Activated T-helper 2 cell treated with anti-CD3 and anti-CD28 coated beads, Interferon-gamma antibody, Interleukin-2, Interleukin-4, amounts not matched to agents 10 μg/mL and 5 μg/mL and 100 μg/mL, durations not matched to agents 14 hours and 24 hours and 36 hours (primary cell): ENCODE data around the gene EXPH5. TPM values are rescaled to one million over a fixed set of nuclear protein-coding genes. Genes with fewer than 3 reads are reported as not detected.

Experiments
- DNase-seq: peaks from one replicate; pipeline ENCODE4 v3.0.0; 2021; ENCODE audit warnings: low spot score
- H3K27ac Mint-ChIP-seq: one replicate; pipeline ENCODE4 v1.8.0; 2021; ENCODE audit warnings: mixed read lengths
- H3K27me3 Mint-ChIP-seq: one replicate; pipeline ENCODE4 v1.8.0; 2021; ENCODE audit warnings: low read depth, mixed read lengths
- H3K36me3 Mint-ChIP-seq: one replicate; pipeline ENCODE4 v1.8.0; 2021; ENCODE audit warnings: low read depth, mixed read lengths
- H3K4me1 Mint-ChIP-seq: one replicate; pipeline ENCODE4 v1.8.0; 2021; ENCODE audit warnings: low read depth, mixed read lengths
- H3K4me3 Mint-ChIP-seq: one replicate; pipeline ENCODE4 v1.8.0; 2021; ENCODE audit warnings: low read depth, mild to moderate bottlenecking, moderate library complexity, mixed read lengths
- H3K9me3 Mint-ChIP-seq: one replicate; pipeline ENCODE4 v1.8.0; 2021; ENCODE audit warnings: mixed read lengths
- intact Hi-C: fragments of 100-400 bp; cut with micrococcal nuclease; formaldehyde crosslinking; loops from one replicate; pipeline ENCODE4 v1.15.1; 2023
- total RNA-seq: library from RNA; stranded (reverse); gene quantifications from 2 replicates; pipeline ENCODE4 v1.2.3, GENCODE V29; 2022

The EXPH5 gene
- total RNA-seq, 1 donor from 2014 or later, result 1.2 TPM

DNA sequence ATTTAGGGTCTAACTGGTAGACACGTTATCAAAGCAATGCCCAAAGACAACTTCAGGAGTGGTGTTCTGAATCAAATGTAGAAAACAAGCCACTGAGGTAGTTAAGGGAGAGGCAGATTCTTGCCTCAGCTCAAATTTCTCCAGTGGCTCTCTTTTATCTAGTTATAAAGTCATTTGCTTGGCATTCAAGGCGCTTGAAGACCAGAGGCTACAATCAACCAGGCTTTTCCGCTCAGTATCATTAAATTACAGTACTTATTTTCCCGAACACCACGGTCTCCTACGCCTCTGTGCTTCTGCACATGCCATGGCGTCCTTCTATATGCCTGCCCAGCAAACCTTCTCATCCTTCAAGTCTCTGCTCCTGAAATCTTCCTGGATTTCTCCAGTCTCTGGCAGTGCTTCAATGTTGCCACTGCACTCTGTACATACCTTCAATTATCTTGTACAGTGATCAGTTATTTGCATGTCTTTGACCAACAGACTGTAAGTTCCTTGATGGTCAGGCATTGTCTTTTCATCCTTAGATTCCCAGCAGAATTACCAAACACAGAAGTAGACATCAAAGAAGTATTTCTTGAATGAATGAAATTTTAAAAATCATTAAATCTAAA lies 96.8 kb downstream of the EXPH5 start:
- H3K36me3 Mint-ChIP-seq, result peaks cover 9% of the 10 kb centered on the region
- intact Hi-C loops, result loop anchor here (1.0 to 5.0 kb wide), 8 partner anchors 29 to 488 kb away; partner anchors contain the start of genes ACAT1, ATM, C11orf65 and CUL5
- peaks cover 4% of the 10 kb centered on the region for H3K27me3 Mint-ChIP-seq
- H3K4me3 Mint-ChIP-seq, result no peak overlapping the region
- no peak overlapping the region for H3K27ac Mint-ChIP-seq
- peaks cover 25% of the 10 kb centered on the region for H3K4me1 Mint-ChIP-seq
- H3K9me3 Mint-ChIP-seq, result no peaks in the 10 kb centered on the region
- no peak for DNase-seq

DNA sequence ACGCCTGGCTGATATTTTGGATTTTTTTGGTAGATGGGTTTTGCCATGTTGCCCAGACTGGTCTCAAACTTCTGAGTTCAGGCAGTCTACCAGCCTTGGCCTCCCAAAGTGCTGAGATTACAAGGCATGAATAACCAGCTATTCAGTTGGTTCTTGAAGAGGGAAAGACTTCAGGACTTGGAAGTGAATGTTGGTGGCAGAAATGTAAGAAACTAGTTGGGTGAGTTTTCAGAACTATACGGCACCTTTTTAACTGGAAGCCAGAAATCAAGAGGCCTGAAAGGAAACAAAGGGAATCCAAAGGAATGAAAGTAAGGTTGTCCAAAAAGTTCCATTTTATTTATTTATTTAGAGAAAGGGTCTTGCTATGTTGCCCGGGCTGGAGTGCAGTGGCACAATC lies 98.2 kb downstream of the EXPH5 start:
- intact Hi-C loops, result loop anchor here (5.0 kb wide), 3 partner anchors 167 to 373 kb away; partner anchors contain the start of gene ACAT1
- peaks cover 11% of the 10 kb centered on the region for H3K36me3 Mint-ChIP-seq
- no peak overlapping the region for H3K27ac Mint-ChIP-seq
- H3K9me3 Mint-ChIP-seq, result no peaks in the 10 kb centered on the region
- no peak overlapping the region for H3K4me3 Mint-ChIP-seq
- DNase-seq, result no peak
- no peaks in the 10 kb centered on the region for H3K27me3 Mint-ChIP-seq
- H3K4me1 Mint-ChIP-seq, result peaks cover 25% of the 10 kb centered on the region

DNA sequence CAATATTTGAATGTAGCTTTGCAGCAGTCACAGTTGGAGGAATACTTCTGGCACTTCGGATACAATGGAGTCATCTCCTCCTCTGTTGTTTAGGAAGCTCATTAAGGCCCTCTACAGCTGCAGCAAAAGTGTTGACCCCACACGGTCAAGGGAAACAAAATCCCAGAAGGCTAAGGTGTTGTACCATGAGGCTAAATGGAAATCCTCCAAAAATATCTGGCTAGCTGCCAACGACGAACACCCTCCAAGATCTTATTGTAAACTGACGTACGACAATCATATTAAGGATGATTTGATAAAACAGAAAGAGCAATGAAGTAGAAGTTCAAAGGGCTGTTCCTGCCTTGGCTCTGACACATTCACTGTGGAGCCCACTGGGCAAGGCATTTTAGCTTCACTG lies 99.4 kb downstream of the EXPH5 start:
- no peak for DNase-seq
- peaks cover 25% of the 10 kb centered on the region for H3K4me1 Mint-ChIP-seq
- H3K36me3 Mint-ChIP-seq, result peaks cover 15% of the 10 kb centered on the region
- no peaks in the 10 kb centered on the region for H3K27me3 Mint-ChIP-seq
- intact Hi-C loops, result no loop called here
- no peaks in the 10 kb centered on the region for H3K9me3 Mint-ChIP-seq
- H3K27ac Mint-ChIP-seq, result no peak overlapping the region
- no peak overlapping the region for H3K4me3 Mint-ChIP-seq

DNA sequence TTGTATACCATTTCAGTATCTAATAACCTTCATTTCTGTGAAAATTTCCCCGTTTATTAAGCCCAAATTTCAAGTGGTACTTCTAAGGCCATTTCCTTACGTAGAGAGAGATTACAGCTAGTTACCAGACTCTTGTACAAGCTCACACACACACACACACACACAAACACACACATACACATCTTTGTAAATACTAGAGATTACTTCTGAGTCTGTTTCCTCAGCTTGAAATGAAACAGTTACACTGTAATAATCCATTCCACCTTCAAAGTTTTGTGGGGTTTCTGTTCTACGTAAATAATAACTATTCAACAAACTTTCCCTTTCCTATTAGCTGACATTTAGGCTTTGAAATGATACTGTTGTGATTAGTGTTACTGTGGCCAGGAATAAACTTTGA lies 101.6 kb downstream of the EXPH5 start:
- H3K36me3 Mint-ChIP-seq, result peaks cover 31% of the 10 kb centered on the region
- no peaks in the 10 kb centered on the region for H3K27me3 Mint-ChIP-seq
- intact Hi-C loops, result no loop called here

DNA sequence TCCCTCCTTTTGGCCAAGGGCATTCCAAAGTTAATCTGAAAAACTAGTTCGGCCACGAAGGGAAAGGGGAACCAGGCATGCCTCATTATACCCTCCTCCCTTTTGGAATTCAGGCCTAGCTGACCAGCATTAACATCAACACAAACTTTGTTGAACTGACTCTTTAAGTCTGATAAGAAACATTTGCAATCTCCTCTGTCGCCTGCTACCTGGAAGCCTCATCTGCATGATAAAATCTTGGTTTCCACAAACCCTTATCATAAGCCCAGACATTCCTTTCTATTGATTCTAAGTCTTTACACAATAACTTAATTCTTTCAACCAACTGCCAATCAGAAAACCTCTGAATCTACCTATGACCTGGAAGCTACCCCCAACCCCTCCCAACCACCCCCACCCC lies 106.7 kb downstream of the EXPH5 start:
- no peak for DNase-seq
- Mint-ChIP-seq H3K4me1 (peaks cover 12% of the 10 kb centered on the region), H3K27ac (no peak overlapping the region)

More for the DNA sequence above, 101.6 kb downstream of the EXPH5 start:
- H3K9me3 Mint-ChIP-seq, result no peaks in the 10 kb centered on the region
- no peak overlapping the region for H3K4me3 Mint-ChIP-seq
- H3K4me1 Mint-ChIP-seq, result peaks cover 17% of the 10 kb centered on the region
- DNase-seq, result no peak
- no peak overlapping the region for H3K27ac Mint-ChIP-seq

DNA sequence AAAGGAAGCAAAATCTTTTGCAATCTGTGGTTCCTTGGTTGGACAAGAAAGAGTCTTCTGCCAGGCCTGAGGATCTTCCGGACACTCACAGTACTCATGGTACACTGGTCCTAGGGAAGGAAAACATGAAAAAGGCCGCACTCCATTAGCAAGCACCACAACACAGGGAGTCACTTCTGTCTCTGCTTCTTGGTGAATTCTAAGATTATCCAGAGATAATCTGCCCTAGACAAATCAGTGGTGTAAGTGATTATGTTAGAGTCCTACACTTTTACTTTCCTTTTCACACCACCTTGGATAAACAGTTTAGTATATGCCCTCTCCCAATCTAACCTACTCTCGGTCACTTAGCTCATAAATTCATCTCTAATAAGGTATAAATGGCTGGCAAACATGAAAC lies 107.2 kb downstream of the EXPH5 start:
- H3K36me3 Mint-ChIP-seq, result peaks cover 54% of the 10 kb centered on the region
- intact Hi-C loops, result no loop called here
- peaks cover 11% of the 10 kb centered on the region for H3K4me1 Mint-ChIP-seq
- H3K27me3 Mint-ChIP-seq, result no peaks in the 10 kb centered on the region
- DNase-seq, result no peak
- H3K27ac Mint-ChIP-seq, result no peak overlapping the region
- H3K4me3 Mint-ChIP-seq, result no peak overlapping the region
- H3K9me3 Mint-ChIP-seq, result no peaks in the 10 kb centered on the region

More for the DNA sequence above, 106.7 kb downstream of the EXPH5 start:
- H3K36me3 Mint-ChIP-seq, result peaks cover 51% of the 10 kb centered on the region
- H3K4me3 Mint-ChIP-seq, result no peak overlapping the region
- intact Hi-C loops, result no loop called here
- no peaks in the 10 kb centered on the region for H3K27me3 Mint-ChIP-seq
- H3K9me3 Mint-ChIP-seq, result no peaks in the 10 kb centered on the region

DNA sequence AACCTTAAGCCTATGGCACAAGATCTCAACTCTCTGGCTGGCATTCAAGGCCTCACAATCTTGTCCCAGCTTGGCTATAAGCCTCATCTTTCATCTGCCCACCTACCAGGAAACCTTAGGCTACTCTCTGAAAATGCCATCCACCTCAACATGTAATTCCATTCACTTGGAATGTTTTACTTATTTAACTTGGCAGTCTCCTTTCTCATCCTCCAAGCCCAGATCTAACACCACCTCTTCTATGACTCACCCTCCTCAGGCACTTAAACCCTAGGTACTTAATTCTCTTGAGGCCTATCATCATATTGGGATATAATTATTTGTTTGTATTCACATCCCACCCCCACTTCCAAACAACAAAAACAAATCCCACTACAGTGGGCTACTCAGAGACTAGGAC lies 110.4 kb downstream of the EXPH5 start:
- Mint-ChIP-seq H3K27ac (no peak overlapping the region), H3K9me3 (no peaks in the 10 kb centered on the region), H3K4me3 (no peak overlapping the region), H3K27me3 (no peaks in the 10 kb centered on the region), H3K36me3 (peaks cover 42% of the 10 kb centered on the region), H3K4me1 (peaks cover 11% of the 10 kb centered on the region)
- DNase-seq, result no peak
- intact Hi-C loops, result no loop called here

DNA sequence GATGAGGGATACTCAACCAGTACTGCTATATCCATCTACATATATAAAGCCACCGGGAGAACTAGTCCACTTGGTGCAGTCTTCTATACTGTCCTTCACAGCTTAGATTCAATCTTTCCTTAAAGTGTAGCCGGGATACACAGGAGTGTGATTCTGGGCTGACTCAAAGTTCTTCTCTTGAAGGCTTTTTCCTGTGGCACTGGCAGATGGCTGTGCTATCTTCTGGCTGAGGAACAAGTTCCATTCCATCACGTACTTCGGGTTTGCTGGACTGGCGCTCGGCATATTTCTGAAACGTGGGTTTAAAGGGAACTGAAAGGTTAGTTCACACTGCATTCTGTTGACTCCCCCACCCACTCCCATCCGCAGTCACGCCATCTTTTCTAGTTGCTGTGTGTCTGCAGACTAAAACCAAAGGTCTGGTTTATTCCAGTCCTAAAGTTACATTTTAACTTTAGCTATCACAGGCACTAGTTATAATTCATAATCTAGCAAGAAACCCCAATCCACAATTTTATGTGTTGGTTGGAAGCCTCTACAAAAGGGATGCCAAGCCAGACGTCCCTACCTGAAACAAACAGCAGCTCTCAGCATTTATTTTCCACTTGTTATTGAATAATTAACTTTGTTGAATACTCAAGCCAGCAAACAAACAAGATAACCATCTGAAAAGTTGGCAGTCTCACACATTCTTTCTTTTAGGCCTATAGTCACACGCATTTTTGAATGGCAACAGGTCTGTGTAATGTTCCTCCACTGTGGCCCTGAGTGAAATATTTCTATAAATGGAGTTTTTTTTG lies 118.7 kb downstream of the EXPH5 start:
- H3K4me3 Mint-ChIP-seq, result no peak overlapping the region
- no peak for DNase-seq
- intact Hi-C loops, result no loop called here
- no peak overlapping the region for H3K27ac Mint-ChIP-seq
- peaks cover 7% of the 10 kb centered on the region for H3K36me3 Mint-ChIP-seq
- no peaks in the 10 kb centered on the region for H3K27me3 Mint-ChIP-seq
- no peaks in the 10 kb centered on the region for H3K9me3 Mint-ChIP-seq
- no peaks in the 10 kb centered on the region for H3K4me1 Mint-ChIP-seq

DNA sequence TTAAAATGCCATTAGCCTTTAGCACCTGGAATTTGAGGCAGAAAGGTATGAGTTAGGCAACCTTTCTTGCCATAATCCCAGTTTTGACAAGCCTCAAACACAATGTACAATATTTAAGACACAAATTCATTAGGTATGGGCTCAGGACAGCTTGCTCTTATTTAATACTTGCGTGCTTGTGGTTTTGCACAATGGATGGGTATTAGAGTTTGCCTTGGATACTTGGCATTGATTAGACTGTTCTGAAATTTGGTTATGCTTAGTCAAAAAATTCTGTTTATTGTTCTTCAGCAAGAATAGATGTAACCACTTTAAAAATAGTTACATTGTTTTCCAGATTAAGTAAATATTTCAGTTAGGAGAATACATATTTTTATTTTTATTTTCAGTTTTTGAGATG lies 120.9 kb downstream of the EXPH5 start:
- intact Hi-C loops, result no loop called here
- no peak for DNase-seq
- H3K36me3 Mint-ChIP-seq, result peaks cover 5% of the 10 kb centered on the region
- H3K27me3 Mint-ChIP-seq, result no peaks in the 10 kb centered on the region
- no peaks in the 10 kb centered on the region for H3K9me3 Mint-ChIP-seq
- peaks cover 4% of the 10 kb centered on the region for H3K4me1 Mint-ChIP-seq
- H3K27ac Mint-ChIP-seq, result no peak overlapping the region
- no peak overlapping the region for H3K4me3 Mint-ChIP-seq

DNA sequence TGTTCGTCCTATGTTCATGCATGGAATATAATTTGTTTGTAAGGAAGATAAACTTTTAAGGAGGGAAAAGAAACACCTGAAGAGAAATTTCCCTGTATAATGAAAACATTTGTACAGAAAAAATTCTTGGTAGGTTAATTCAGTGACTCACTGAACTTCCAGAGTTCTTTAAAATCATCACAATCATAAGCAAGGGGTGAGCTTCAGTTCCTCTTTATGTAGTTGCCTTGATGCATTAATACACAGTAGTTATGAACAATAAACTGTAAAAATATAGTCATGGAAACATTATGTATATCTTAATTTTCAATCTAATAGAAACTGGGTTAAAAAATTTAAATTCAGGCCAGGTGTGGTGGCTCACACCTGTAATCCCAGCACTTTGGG lies 125.1 kb downstream of the EXPH5 start:
- H3K27me3 Mint-ChIP-seq, result no peaks in the 10 kb centered on the region
- DNase-seq, result no peak
- H3K9me3 Mint-ChIP-seq, result no peaks in the 10 kb centered on the region
- H3K4me3 Mint-ChIP-seq, result peak overlapping the region; percentile 47
- H3K27ac Mint-ChIP-seq, result no peak overlapping the region
- no peaks in the 10 kb centered on the region for H3K36me3 Mint-ChIP-seq
- intact Hi-C loops, result loop anchor here (5.0 to 10.0 kb wide), 3 partner anchors 331 to 904 kb away; partner anchors contain the start of genes ALKBH8 and CUL5
- peaks cover 16% of the 10 kb centered on the region for H3K4me1 Mint-ChIP-seq

DNA sequence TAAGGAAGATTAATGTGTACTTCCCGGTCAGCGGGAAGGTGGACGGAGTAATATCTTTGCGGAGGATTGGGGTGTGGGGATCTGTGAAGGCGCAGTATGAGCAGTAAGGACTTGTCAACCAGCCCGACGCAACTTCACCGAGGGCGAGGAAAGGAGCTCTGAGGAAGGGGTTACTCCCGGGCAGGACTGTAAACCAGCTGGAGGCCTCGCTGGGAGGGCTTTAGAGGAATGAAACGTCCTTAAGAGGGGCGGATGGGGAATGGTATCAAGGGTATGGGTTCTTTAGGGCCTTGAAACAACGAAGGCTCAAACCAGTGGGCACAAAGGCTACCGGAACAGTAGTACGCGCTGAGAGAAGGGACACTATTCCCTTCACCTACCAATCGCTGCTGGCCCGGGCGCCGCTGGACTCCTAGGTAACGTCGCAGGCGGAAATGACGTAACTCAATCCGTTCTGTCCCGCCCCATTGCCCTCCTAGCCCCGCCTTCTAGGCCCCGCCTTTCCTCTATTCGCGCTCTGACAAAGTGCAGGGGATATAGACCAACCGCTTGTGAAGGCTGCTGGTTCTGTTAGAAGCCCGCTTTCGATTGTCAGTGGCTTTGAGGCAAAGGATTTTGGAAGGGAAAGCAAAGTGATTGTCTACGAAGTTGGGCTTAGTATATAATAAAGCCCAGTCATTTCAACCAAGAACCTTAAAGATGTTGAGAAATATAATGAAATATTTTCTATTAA lies 126.3 kb downstream of the EXPH5 start, which contains the start of gene C11orf65:
Gene C11orf65 (minus strand): TSS at position 439 of the 733 bp plus-strand sequence. CDS start 5,970 bp downstream, outside the sequence.
- Mint-ChIP-seq H3K4me1 (peaks cover 16% of the 10 kb centered on the region), H3K9me3 (no peaks in the 10 kb centered on the region), H3K27me3 (no peaks in the 10 kb centered on the region), H3K27ac (peak within 1 kb of the TSS; percentile 100), H3K4me3 (peak within 1 kb of the TSS; percentile 96), H3K36me3 (no peaks in the 10 kb centered on the region)
- intact Hi-C loops, result loop anchor here (1.0 to 10.0 kb wide), 10 partner anchors 10 to 902 kb away; partner anchors contain the start of genes ACAT1, ALKBH8, CUL5 and EXPH5
- DNase-seq, result peak; percentile 94

DNA sequence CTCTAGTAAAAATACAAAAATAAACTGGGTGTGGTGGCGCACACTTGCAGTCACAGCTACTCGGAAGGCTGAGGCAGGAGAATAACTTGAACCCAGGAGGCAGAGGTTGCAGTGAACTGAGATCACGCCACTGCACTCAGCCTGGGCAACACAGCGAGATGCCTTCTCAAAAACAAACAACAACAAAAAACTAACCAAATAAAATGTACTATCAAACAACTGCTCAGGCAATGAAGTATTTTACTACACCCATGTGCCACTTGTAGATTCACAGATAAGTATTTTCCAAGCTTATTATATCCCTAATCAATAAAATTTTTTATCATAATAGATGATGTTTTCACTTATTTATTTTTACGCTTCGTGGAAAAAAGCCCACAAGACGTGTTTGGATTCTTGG lies 127.2 kb downstream of the EXPH5 start:
- Mint-ChIP-seq H3K4me3 (peak overlapping the region; percentile 96), H3K27ac (peak overlapping the region; percentile 100), H3K36me3 (no peaks in the 10 kb centered on the region), H3K9me3 (no peaks in the 10 kb centered on the region), H3K27me3 (no peaks in the 10 kb centered on the region), H3K4me1 (peaks cover 16% of the 10 kb centered on the region)
- intact Hi-C loops, result loop anchor here (5.0 to 10.0 kb wide), 3 partner anchors 329 to 902 kb away; partner anchors contain the start of genes ALKBH8 and CUL5
- DNase-seq, result no peak
